SU-DHL-6 (cell line): Measurements from ENCODE around the gene CHKA.

ENCODE experiments used
- H2AFZ ChIP-seq: fragments of 200-600 bp; sonication (generic); 2 replicates; pipeline ENCODE4 v1.6.1; 2014; ENCODE audit warnings: low read depth, mild to moderate bottlenecking, moderate library complexity, mixed read lengths, antibody characterized with exemption, low read length; ENCODE audit not compliant: severe bottlenecking
- H3F3A ChIP-seq: fragments of 200-600 bp; shearing (Covaris generic); 2 replicates; pipeline ENCODE4 v1.6.0; 2016; ENCODE audit warnings: antibody characterized with exemption, mild to moderate bottlenecking; ENCODE audit not compliant: insufficient read depth
- H3K27ac ChIP-seq: fragments of 200-600 bp; sonication (generic); 2 replicates; pipeline ENCODE4 v1.5.1; 2016; ENCODE audit warnings: low read depth, mild to moderate bottlenecking, low read length, moderate library complexity, mixed read lengths
- H3K27me3 ChIP-seq: fragments of 200-600 bp; sonication (generic), shearing (Covaris generic); 2 replicates; pipeline ENCODE4 v1.6.0; 2014; ENCODE audit warnings: mild to moderate bottlenecking, low read length
- H3K36me3 ChIP-seq: fragments of 200-600 bp; sonication (generic); 2 replicates; pipeline ENCODE4 v1.6.1; 2014; ENCODE audit warnings: mild to moderate bottlenecking, low read length, mixed read lengths
- H3K4me2 ChIP-seq: fragments of 300-600, 200-600 bp; shearing (Covaris generic), sonication (generic); 2 replicates; pipeline ENCODE4 v1.6.0; 2014; ENCODE audit warnings: low read length, low read depth, mild to moderate bottlenecking; ENCODE audit not compliant: poor library complexity, severe bottlenecking
- H3K4me3 ChIP-seq: fragments of 200-600 bp; sonication (generic); 2 replicates; pipeline ENCODE4 v1.5.1; 2014; ENCODE audit warnings: antibody characterized with exemption, low read length, mild to moderate bottlenecking, mixed read lengths; ENCODE audit not compliant: insufficient read depth, poor library complexity, severe bottlenecking
- H3K79me2 ChIP-seq: fragments of 200-600 bp; sonication (generic); 2 replicates; pipeline ENCODE4 v1.6.1; 2014; ENCODE audit warnings: mild to moderate bottlenecking, low read length, moderate library complexity; ENCODE audit not compliant: insufficient read depth
- H3K9ac ChIP-seq: fragments of 200-600 bp; sonication (generic); 2 replicates; pipeline ENCODE4 v1.7.0; 2014; ENCODE audit warnings: mild to moderate bottlenecking, low read length
- H3K9me2 ChIP-seq: fragments of 200-600 bp; sonication (generic); replicated peaks from 2 replicates; pipeline ENCODE4 v1.6.1; 2014; ENCODE audit warnings: low read length; ENCODE audit not compliant: insufficient read depth
- H3K9me3 ChIP-seq: fragments of 200-600 bp; sonication (generic); 2 replicates; pipeline ENCODE4 v1.6.1; 2014; ENCODE audit warnings: low read length, mixed read lengths; ENCODE audit not compliant: insufficient read depth
- H4K20me1 ChIP-seq: fragments of 200-600 bp; sonication (generic); 2 replicates; pipeline ENCODE4 v1.6.1; 2014; ENCODE audit warnings: low read depth, mild to moderate bottlenecking, antibody characterized with exemption, low read length, moderate library complexity, mixed read lengths
- EZH2phosphoT487 ChIP-seq: fragments of 200-600 bp; sonication (generic), shearing (Covaris generic); conservative IDR thresholded peaks from 2 replicates; pipeline ENCODE4 v1.6.1; 2018; ENCODE audit warnings: mild to moderate bottlenecking, antibody characterized with exemption, low read length, moderate library complexity, mixed read lengths
- TF ChIP-seq, protein P1 (sequence below): fragments of 200-600 bp; sonication (generic); IDR thresholded peaks from one replicate; pipeline ENCODE4 v1.5.1; 2017; ENCODE audit warnings: antibody characterized with exemption, mild to moderate bottlenecking, low read length, moderate library complexity; ENCODE audit not compliant: insufficient read depth, poor library complexity, severe bottlenecking

Gene CHKA

DNA sequence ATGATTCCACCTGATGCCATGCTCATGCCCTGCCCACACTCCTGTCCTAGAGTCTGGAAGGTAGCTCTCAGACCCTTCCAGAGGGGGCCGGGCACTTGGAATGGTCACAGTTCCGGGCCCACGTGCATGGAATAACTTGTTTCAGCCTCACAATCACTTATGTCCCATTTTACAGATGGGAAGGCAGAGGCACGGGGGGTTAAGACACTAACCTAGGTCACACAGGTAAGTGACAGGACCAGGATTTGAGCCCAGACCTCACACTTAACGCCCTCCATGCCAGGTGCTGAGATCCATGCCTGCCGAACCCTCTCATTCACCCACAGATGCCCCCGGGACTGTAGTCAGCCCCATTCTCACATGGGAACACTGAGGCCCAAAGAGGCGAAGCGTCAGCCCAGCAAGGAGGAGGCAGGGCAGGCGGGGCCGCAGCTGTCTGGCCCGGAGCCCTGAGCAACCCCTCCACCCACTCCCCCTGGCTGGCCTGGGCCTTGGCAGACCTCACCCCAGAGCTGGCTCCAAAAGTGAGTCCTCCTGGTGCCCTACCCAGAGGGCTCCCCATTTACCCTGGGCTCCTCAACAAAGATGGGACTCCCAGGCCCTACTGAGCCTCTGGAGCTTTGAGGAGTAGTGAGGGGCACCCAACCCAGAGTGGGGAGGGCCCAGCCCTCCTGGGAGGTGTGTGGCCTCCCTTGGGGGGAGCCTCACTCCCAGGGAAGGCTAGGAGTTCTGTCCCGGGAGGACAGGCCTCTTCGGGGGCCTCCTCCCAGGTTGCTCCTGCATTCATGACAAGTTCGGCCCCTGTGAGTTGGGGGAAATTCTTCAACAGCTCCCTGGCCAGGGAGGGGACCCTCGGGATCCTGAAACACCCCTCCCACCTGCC, 113.4 kb downstream of the CHKA start:
- Histone ChIP-seq H3K79me2 (no peaks in the 10 kb centered on the region), H3F3A (peaks cover 8% of the 10 kb centered on the region), H3K4me3 (no peak overlapping the region), H3K9me2 (no peaks in the 10 kb centered on the region), H3K27ac (no peak overlapping the region), H3K27me3 (no peaks in the 10 kb centered on the region), H3K4me2 (no peak overlapping the region), H3K9me3 (no peaks in the 10 kb centered on the region), H2AFZ (no peak overlapping the region), H3K9ac (no peak overlapping the region), H3K36me3 (no peaks in the 10 kb centered on the region), H4K20me1 (no peaks in the 10 kb centered on the region)
- TF ChIP-seq, protein P1, sequence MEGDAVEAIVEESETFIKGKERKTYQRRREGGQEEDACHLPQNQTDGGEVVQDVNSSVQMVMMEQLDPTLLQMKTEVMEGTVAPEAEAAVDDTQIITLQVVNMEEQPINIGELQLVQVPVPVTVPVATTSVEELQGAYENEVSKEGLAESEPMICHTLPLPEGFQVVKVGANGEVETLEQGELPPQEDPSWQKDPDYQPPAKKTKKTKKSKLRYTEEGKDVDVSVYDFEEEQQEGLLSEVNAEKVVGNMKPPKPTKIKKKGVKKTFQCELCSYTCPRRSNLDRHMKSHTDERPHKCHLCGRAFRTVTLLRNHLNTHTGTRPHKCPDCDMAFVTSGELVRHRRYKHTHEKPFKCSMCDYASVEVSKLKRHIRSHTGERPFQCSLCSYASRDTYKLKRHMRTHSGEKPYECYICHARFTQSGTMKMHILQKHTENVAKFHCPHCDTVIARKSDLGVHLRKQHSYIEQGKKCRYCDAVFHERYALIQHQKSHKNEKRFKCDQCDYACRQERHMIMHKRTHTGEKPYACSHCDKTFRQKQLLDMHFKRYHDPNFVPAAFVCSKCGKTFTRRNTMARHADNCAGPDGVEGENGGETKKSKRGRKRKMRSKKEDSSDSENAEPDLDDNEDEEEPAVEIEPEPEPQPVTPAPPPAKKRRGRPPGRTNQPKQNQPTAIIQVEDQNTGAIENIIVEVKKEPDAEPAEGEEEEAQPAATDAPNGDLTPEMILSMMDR: no peak
- no peak for TF ChIP-seq EZH2phosphoT487

DNA sequence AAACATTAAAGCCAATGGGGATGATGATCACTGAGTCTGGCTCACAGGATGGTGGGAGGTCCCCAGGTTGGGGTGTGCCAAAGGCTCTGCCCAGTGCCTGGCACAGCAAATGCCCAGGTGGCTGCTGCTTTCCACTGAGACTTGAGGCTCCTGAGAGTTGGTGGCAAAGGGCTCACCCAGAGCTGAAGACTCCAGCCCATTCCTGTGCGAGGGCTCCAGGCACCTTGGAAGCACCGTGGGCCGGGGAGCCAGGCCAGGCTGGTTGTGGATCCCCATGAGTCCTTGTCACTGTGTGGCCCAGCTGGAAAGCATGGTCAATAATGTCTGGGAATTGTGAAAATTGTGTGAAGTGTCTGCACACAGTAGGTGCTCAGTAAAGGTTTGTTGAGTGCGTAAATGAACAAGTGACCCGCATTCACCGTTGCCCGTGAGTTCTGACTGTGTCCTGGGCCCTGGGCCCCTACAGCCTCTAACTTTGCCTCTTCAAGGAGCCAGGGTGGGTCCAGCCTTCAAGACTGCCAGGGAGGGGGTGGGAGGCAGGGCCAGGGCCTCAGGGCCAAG, 114.5 kb downstream of the CHKA start:
- Histone ChIP-seq H3K9me2 (no peaks in the 10 kb centered on the region), H3K27me3 (no peaks in the 10 kb centered on the region), H3K4me3 (no peak overlapping the region), H3K9ac (no peak overlapping the region), H2AFZ (no peak overlapping the region), H3K27ac (no peak overlapping the region), H3K79me2 (no peaks in the 10 kb centered on the region), H3K36me3 (no peaks in the 10 kb centered on the region), H3K9me3 (no peaks in the 10 kb centered on the region), H3F3A (peaks cover 19% of the 10 kb centered on the region), H4K20me1 (no peaks in the 10 kb centered on the region), H3K4me2 (no peak overlapping the region)
- TF ChIP-seq, protein P1: no peak
- no peak for TF ChIP-seq EZH2phosphoT487

- peaks cover 21% of the 10 kb centered on the region for H3F3A ChIP-seq
- TF ChIP-seq, protein P1: no peak
- TF ChIP-seq EZH2phosphoT487: no peak
- H4K20me1 ChIP-seq: no peaks in the 10 kb centered on the region
- H3K36me3 ChIP-seq: no peaks in the 10 kb centered on the region
- peak overlapping the region; percentile 65 for H3K9ac ChIP-seq
- peak overlapping the region; percentile 68 for H3K4me2 ChIP-seq
- H3K9me3 ChIP-seq: no peaks in the 10 kb centered on the region
- no peak overlapping the region for H2AFZ ChIP-seq
- H3K27me3 ChIP-seq: no peaks in the 10 kb centered on the region
- no peaks in the 10 kb centered on the region for H3K79me2 ChIP-seq
- H3K4me3 ChIP-seq: no peak overlapping the region
- H3K27ac ChIP-seq: no peak overlapping the region
- no peaks in the 10 kb centered on the region for H3K9me2 ChIP-seq
Observed at GRCh38 chr11:68004551-68005335, 116.4 kb downstream of the CHKA start.
